Osteocyte (in vitro differentiated cells): ENCODE data around the gene GPR61. TPM values are rescaled to one million over a fixed set of nuclear protein-coding genes. Genes with fewer than 3 reads are reported as not detected.
A peak's percentile ranks its signal among the peaks of the same experiment; 100 is the strongest.

Experiments
- DNase-seq: peaks from one replicate; pipeline ENCODE4 v3.0.0; 2021; ENCODE audit warnings: mixed read lengths; ENCODE audit not compliant: unreplicated experiment; ENCODE audit errors: extremely low spot score
- H3K27ac Mint-ChIP-seq: one replicate; pipeline ENCODE4 v1.8.0; 2021; ENCODE audit warnings: mild to moderate bottlenecking, mixed read lengths; ENCODE audit not compliant: unreplicated experiment
- H3K27me3 Mint-ChIP-seq: one replicate; pipeline ENCODE4 v1.8.0; 2021; ENCODE audit warnings: mixed read lengths; ENCODE audit not compliant: unreplicated experiment
- H3K36me3 Mint-ChIP-seq: one replicate; pipeline ENCODE4 v1.8.0; 2021; ENCODE audit warnings: mixed read lengths; ENCODE audit not compliant: unreplicated experiment
- H3K4me1 Mint-ChIP-seq: one replicate; pipeline ENCODE4 v1.8.0; 2021; ENCODE audit warnings: mixed read lengths; ENCODE audit not compliant: unreplicated experiment
- H3K4me3 Mint-ChIP-seq: one replicate; pipeline ENCODE4 v1.8.0; 2021; ENCODE audit warnings: mild to moderate bottlenecking, moderate library complexity, mixed read lengths; ENCODE audit not compliant: unreplicated experiment
- H3K9me3 Mint-ChIP-seq: one replicate; pipeline ENCODE4 v1.8.0; 2021; ENCODE audit warnings: mixed read lengths; ENCODE audit not compliant: unreplicated experiment
- total RNA-seq: library from RNA; stranded (reverse); gene quantifications from 2 replicates; pipeline ENCODE4 v1.2.1, GENCODE V29; 2021
- TF ChIP-seq, protein P1 (sequence below): fragments of 200-600 bp; sonication (generic); IDR thresholded peaks from 2 replicates; pipeline ENCODE4 v1.5.0; 2021; ENCODE audit warnings: antibody characterized with exemption, mild to moderate bottlenecking, moderate library complexity

The GPR61 gene
- total RNA-seq, 1 donor from 2014 or later = not detected

DNA sequence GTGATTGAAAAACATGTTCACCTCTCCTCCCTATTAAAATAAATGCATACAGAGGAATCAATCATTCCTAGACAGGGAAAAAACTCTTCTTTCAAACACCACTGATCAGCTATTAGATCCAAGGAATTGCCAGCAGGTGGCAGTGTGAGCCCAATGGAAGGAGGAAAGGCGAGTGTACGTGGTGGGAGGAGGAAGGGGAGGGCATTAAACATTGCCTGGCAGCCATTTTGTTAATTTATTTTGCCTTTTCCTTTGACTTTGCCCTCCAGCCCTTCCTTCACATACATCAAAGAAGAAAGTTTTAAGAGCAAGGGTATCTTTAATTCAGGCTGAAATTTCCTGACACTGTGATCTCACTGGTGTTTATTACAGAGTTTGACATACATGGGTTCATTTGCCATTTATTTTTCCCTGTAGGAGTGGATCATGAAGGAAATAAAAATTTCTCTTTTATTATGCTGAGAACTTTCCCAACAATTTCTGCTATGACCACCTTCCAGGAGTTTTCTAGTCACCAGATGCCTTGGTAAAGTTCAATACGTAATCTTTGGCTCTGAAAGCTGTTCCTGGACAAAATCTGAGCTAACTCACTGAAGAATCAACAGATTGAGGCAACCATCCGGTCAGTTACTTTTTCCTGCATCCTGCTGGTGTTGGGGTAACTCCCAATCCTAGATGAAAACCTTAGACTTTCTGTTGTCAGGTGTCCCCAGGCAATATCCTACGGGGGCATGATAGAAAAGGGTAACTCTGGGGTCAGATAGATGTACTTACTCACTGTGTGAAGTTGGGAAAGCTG, 6.8 kb downstream of the GPR61 start:
- Mint-ChIP-seq H3K27me3 (peaks cover 7% of the 10 kb centered on the region), H3K36me3 (no peaks in the 10 kb centered on the region), H3K9me3 (no peaks in the 10 kb centered on the region), H3K27ac (peak overlapping the region; percentile 93), H3K4me3 (peak overlapping the region; percentile 49), H3K4me1 (peaks cover 42% of the 10 kb centered on the region)
- peak; percentile 94 for DNase-seq
- TF ChIP-seq, protein P1, sequence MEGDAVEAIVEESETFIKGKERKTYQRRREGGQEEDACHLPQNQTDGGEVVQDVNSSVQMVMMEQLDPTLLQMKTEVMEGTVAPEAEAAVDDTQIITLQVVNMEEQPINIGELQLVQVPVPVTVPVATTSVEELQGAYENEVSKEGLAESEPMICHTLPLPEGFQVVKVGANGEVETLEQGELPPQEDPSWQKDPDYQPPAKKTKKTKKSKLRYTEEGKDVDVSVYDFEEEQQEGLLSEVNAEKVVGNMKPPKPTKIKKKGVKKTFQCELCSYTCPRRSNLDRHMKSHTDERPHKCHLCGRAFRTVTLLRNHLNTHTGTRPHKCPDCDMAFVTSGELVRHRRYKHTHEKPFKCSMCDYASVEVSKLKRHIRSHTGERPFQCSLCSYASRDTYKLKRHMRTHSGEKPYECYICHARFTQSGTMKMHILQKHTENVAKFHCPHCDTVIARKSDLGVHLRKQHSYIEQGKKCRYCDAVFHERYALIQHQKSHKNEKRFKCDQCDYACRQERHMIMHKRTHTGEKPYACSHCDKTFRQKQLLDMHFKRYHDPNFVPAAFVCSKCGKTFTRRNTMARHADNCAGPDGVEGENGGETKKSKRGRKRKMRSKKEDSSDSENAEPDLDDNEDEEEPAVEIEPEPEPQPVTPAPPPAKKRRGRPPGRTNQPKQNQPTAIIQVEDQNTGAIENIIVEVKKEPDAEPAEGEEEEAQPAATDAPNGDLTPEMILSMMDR = peak; percentile 90

DNA sequence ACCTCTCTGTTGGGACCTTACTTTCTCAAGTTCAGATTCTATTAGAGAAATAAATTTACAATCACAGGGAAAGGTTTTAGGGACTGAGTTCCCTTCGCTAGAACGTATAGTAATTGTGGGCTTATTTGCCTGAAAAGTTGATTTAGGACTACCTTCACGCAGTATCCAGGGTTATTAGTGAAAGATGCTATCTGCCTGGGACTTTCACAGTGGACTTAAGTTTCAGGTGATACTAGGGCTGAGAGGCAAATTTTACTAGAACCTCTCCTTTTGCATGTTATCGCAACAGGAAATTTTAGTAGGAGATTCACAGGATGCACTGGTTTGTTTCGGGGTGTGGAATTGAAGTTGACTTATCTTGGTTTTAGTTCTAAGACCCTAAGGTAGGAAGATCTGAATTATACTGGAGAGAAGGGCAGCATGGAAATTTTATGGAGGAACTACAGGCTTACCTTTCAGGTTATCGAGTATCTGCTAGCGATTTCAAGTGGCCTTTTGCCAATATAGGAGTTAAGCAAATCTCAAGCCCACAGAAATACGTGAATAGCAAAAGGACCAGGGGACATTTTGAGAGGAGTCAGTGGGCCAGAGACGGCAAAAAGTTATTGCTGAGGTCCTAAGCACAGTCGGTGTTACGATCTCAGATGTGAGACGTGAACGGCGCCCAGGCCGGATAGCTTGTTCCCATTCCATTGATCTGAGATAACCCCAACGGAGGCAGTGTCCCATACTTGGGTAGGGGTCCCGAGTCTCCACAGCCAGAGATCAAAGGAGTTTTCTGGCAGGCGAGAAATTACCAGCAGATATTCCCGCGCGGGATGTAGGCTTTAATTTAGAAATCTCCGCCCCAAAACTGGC, 8.0 kb downstream of the GPR61 start:
- H3K9me3 Mint-ChIP-seq = no peaks in the 10 kb centered on the region
- H3K36me3 Mint-ChIP-seq = no peaks in the 10 kb centered on the region
- no peak for DNase-seq
- H3K4me3 Mint-ChIP-seq = peak overlapping the region; percentile 99
- TF ChIP-seq, protein P1 = no peak
- H3K27ac Mint-ChIP-seq = peak overlapping the region; percentile 99
- no peaks in the 10 kb centered on the region for H3K27me3 Mint-ChIP-seq
- H3K4me1 Mint-ChIP-seq = peaks cover 47% of the 10 kb centered on the region

- no peaks in the 10 kb centered on the region for H3K27me3 Mint-ChIP-seq
- H3K4me3 Mint-ChIP-seq = peak within 1 kb of the TSS; percentile 99
- DNase-seq = peak; percentile 96
- H3K9me3 Mint-ChIP-seq = no peaks in the 10 kb centered on the region
- no peaks in the 10 kb centered on the region for H3K36me3 Mint-ChIP-seq
- peaks cover 48% of the 10 kb centered on the region for H3K4me1 Mint-ChIP-seq
- TF ChIP-seq, protein P1 = no peak
- H3K27ac Mint-ChIP-seq = peak within 1 kb of the TSS; percentile 99
Observed at GRCh38 chr1:109548321-109549267, 8.9 kb downstream of the GPR61 start, which contains the start of gene GNAI3. TSS of gene GNAI3 (plus strand) at chr1:109548615. CDS start at chr1:109548721, 106 bp downstream.

DNA sequence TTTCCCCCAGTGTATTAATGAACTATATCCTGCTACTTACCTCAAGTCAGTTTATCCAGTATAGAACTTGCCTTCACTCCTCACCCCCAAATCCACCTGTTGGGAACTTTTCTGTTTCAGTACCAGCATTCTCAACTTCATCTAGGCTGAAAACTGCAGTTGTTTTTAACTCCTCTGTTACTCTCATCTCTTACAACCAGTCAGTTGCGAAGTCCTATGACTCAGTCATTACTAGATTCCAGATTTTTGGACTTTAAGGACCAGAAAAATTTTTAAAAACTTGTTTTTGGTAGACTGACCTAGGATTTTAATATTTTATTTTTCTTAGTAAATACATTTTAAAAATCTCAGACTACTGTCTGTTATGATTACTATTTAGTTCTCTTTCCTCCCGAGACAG, 16.9 kb downstream of the GPR61 start:
- TF ChIP-seq, protein P1 = no peak
- H3K4me3 Mint-ChIP-seq = no peak overlapping the region

More for the DNA sequence above, 16.9 kb downstream of the GPR61 start:
- no peaks in the 10 kb centered on the region for H3K27me3 Mint-ChIP-seq
- H3K4me1 Mint-ChIP-seq = peaks cover 31% of the 10 kb centered on the region
- H3K27ac Mint-ChIP-seq = no peak overlapping the region
- H3K9me3 Mint-ChIP-seq = no peaks in the 10 kb centered on the region
- DNase-seq = no peak
- H3K36me3 Mint-ChIP-seq = peaks cover 8% of the 10 kb centered on the region
